ENCODE results near the gene PKNOX2. TPM values are rescaled to one million over a fixed set of nuclear protein-coding genes. Genes with fewer than 3 reads are reported as not detected.

Gene PKNOX2
- total and polyA plus RNA-seq, 9 of the 15 experiments (the other 6 are each of a cell fraction or from before 2014, with no cell fraction given), result not detected

DNA sequence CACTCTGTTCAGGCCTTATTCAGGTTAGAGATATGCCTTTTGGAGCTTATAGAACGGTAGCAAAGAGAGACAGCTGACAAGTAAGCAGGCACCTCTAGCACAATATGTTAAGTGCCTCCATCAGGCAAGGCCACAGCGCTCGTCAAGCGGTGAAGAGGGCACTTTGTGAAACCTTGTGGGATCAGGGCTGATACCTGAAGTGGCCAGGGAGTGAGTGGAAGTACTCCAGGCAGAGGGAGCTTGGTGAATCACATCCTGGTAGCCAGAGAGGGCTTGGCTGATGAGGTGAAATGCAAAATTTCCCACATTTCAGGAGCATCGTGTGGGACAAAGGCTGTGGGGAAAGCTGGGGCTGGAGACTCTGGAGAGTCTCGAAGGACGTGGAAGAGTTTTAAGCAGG, 87.4 kb downstream of the PKNOX2 start:
- CTCF ChIA-PET (ENCODE audit: low intra/inter-chr PET ratio), result no interaction called here
- H3K4me3 ChIP-seq, result no peak overlapping the region
- H4K20me1 ChIP-seq (replicated peaks; ENCODE audit: control insufficient read depth, insufficient read depth, low read length), result peaks cover under 1% of the 10 kb centered on the region; the same call in 1 of the 2 replicates
- H3K79me2 ChIP-seq (ENCODE audit: control insufficient read depth, insufficient read depth, low read length), result no peaks in the 10 kb centered on the region
- H3K27ac ChIP-seq (ENCODE audit: extremely low read depth, low read depth, low read length), result no peak overlapping the region
- peaks cover 5 to 57% of the 10 kb centered on the region in 2 experiments; a peak in 4 of 5 replicates for H3K27me3 ChIP-seq (ENCODE audit: control insufficient read depth in 2 of 2, insufficient read depth in 2 of 2, low read length in 2 of 2)
- no peak for DNase-seq (ENCODE audit: extremely low read depth in 1 of 4, low spot score in 3 of 4)
- no peak for FAIRE-seq
- no peak overlapping the region for H3K9ac ChIP-seq (ENCODE audit: insufficient read depth in 1 of 2, low read depth in 2 of 2, low read length in 2 of 2)
- H3K4me2 ChIP-seq (ENCODE audit: insufficient read depth, low read length), result no peak overlapping the region
- no peak for ATAC-seq
- in situ Hi-C loops (cut with MboI) (no loop called here), intact Hi-C loops (cut with micrococcal nuclease) (no loop called here)
- H3K36me3 ChIP-seq (ENCODE audit: control insufficient read depth, insufficient read depth, low read length), result no peaks in the 10 kb centered on the region
- 0% methylated on average over 7 of the region's 7 CpGs for WGBS (ENCODE audit: insufficient coverage, low coverage, missing lambda C conversion rate)
- H3K4me1 ChIP-seq (replicated peaks in 1 of 2; ENCODE audit: control insufficient read depth in 2 of 2, insufficient read depth in 2 of 2, low read length in 2 of 2), result no peaks in the 10 kb centered on the region; a peak in 1 of 5 replicates
- POLR2A ChIA-PET, result no interaction called here
- no peak overlapping the region for H2AFZ ChIP-seq (ENCODE audit: low read depth, low read length)
- no peaks in the 10 kb centered on the region for H3K9me3 ChIP-seq (replicated peaks; ENCODE audit: control insufficient read depth, insufficient read depth, low read depth, low read length)
- no peaks in the 10 kb centered on the region for H3K9me1 ChIP-seq (ENCODE audit: control insufficient read depth, insufficient read depth, low read length)
- BruUV-seq (replicated peaks), result no TSS peak
- TF ChIP-seq, protein P1, sequence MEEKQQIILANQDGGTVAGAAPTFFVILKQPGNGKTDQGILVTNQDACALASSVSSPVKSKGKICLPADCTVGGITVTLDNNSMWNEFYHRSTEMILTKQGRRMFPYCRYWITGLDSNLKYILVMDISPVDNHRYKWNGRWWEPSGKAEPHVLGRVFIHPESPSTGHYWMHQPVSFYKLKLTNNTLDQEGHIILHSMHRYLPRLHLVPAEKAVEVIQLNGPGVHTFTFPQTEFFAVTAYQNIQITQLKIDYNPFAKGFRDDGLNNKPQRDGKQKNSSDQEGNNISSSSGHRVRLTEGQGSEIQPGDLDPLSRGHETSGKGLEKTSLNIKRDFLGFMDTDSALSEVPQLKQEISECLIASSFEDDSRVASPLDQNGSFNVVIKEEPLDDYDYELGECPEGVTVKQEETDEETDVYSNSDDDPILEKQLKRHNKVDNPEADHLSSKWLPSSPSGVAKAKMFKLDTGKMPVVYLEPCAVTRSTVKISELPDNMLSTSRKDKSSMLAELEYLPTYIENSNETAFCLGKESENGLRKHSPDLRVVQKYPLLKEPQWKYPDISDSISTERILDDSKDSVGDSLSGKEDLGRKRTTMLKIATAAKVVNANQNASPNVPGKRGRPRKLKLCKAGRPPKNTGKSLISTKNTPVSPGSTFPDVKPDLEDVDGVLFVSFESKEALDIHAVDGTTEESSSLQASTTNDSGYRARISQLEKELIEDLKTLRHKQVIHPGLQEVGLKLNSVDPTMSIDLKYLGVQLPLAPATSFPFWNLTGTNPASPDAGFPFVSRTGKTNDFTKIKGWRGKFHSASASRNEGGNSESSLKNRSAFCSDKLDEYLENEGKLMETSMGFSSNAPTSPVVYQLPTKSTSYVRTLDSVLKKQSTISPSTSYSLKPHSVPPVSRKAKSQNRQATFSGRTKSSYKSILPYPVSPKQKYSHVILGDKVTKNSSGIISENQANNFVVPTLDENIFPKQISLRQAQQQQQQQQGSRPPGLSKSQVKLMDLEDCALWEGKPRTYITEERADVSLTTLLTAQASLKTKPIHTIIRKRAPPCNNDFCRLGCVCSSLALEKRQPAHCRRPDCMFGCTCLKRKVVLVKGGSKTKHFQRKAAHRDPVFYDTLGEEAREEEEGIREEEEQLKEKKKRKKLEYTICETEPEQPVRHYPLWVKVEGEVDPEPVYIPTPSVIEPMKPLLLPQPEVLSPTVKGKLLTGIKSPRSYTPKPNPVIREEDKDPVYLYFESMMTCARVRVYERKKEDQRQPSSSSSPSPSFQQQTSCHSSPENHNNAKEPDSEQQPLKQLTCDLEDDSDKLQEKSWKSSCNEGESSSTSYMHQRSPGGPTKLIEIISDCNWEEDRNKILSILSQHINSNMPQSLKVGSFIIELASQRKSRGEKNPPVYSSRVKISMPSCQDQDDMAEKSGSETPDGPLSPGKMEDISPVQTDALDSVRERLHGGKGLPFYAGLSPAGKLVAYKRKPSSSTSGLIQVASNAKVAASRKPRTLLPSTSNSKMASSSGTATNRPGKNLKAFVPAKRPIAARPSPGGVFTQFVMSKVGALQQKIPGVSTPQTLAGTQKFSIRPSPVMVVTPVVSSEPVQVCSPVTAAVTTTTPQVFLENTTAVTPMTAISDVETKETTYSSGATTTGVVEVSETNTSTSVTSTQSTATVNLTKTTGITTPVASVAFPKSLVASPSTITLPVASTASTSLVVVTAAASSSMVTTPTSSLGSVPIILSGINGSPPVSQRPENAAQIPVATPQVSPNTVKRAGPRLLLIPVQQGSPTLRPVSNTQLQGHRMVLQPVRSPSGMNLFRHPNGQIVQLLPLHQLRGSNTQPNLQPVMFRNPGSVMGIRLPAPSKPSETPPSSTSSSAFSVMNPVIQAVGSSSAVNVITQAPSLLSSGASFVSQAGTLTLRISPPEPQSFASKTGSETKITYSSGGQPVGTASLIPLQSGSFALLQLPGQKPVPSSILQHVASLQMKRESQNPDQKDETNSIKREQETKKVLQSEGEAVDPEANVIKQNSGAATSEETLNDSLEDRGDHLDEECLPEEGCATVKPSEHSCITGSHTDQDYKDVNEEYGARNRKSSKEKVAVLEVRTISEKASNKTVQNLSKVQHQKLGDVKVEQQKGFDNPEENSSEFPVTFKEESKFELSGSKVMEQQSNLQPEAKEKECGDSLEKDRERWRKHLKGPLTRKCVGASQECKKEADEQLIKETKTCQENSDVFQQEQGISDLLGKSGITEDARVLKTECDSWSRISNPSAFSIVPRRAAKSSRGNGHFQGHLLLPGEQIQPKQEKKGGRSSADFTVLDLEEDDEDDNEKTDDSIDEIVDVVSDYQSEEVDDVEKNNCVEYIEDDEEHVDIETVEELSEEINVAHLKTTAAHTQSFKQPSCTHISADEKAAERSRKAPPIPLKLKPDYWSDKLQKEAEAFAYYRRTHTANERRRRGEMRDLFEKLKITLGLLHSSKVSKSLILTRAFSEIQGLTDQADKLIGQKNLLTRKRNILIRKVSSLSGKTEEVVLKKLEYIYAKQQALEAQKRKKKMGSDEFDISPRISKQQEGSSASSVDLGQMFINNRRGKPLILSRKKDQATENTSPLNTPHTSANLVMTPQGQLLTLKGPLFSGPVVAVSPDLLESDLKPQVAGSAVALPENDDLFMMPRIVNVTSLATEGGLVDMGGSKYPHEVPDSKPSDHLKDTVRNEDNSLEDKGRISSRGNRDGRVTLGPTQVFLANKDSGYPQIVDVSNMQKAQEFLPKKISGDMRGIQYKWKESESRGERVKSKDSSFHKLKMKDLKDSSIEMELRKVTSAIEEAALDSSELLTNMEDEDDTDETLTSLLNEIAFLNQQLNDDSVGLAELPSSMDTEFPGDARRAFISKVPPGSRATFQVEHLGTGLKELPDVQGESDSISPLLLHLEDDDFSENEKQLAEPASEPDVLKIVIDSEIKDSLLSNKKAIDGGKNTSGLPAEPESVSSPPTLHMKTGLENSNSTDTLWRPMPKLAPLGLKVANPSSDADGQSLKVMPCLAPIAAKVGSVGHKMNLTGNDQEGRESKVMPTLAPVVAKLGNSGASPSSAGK (IDR thresholded peaks at IDR 0.05), result no peak
- no peak for TF ChIP-seq TAL1 (IDR thresholded peaks at IDR 0.05)
- TF ChIP-seq KDM5B (IDR thresholded peaks at IDR 0.05; ENCODE audit: insufficient replicate concordance, low read depth, low read length), result no peak
- TF ChIP-seq, protein P2, sequence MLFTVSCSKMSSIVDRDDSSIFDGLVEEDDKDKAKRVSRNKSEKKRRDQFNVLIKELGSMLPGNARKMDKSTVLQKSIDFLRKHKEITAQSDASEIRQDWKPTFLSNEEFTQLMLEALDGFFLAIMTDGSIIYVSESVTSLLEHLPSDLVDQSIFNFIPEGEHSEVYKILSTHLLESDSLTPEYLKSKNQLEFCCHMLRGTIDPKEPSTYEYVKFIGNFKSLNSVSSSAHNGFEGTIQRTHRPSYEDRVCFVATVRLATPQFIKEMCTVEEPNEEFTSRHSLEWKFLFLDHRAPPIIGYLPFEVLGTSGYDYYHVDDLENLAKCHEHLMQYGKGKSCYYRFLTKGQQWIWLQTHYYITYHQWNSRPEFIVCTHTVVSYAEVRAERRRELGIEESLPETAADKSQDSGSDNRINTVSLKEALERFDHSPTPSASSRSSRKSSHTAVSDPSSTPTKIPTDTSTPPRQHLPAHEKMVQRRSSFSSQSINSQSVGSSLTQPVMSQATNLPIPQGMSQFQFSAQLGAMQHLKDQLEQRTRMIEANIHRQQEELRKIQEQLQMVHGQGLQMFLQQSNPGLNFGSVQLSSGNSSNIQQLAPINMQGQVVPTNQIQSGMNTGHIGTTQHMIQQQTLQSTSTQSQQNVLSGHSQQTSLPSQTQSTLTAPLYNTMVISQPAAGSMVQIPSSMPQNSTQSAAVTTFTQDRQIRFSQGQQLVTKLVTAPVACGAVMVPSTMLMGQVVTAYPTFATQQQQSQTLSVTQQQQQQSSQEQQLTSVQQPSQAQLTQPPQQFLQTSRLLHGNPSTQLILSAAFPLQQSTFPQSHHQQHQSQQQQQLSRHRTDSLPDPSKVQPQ (CRISPR knock-in tag; IDR thresholded peaks at IDR 0.05; ENCODE audit: borderline replicate concordance), result no peak
- TF ChIP-seq MAFG (tag; conservative IDR thresholded peaks at IDR 0.05), result no peak
- TF ChIP-seq ZNF3 (CRISPR knock-in tag; IDR thresholded peaks at IDR 0.05), result no peak
- TF ChIP-seq JUND (IDR thresholded peaks at IDR 0.05; ENCODE audit: borderline replicate concordance, low read depth, low read length), result no peak
- TF ChIP-seq JUND (tag; IDR thresholded peaks at IDR 0.05; ENCODE audit: borderline replicate concordance, low read depth, low read length), result no peak
- TF ChIP-seq BRD9 (IDR thresholded peaks at IDR 0.05; ENCODE audit: low read depth, partially characterized antibody), result no peak
